H9 (cell line): ENCODE results near the gene CBX1. TPM values are rescaled to one million over a fixed set of nuclear protein-coding genes. Genes with fewer than 3 reads are reported as not detected.

Experiments
- DNase-seq: peaks from one replicate; pipeline ENCODE4 v3.0.0-alpha.2; 2017
- H2AFZ ChIP-seq: one replicate; pipeline ENCODE4 v1.6.1; 2013; ENCODE audit warnings: mild to moderate bottlenecking, low read length, control low read depth, moderate library complexity
- H2AK5ac ChIP-seq: 2 replicates; pipeline ENCODE4 v1.6.1; 2013; ENCODE audit warnings: low read length, control low read depth, mixed read lengths; ENCODE audit not compliant: insufficient read length
- H2BK120ac ChIP-seq: one replicate; pipeline ENCODE4 v1.6.1; 2013; ENCODE audit warnings: low read depth, mild to moderate bottlenecking, low read length, control low read depth, inconsistent platforms; ENCODE audit not compliant: poor library complexity, severe bottlenecking
- H2BK12ac ChIP-seq: 2 replicates; pipeline ENCODE4 v1.6.1; 2013; ENCODE audit warnings: low read length, control low read depth, mixed read lengths, low read depth; ENCODE audit not compliant: insufficient read length
- H2BK15ac ChIP-seq: 2 replicates; pipeline ENCODE4 v1.6.1; 2013; ENCODE audit warnings: low read depth, low read length, control low read depth
- H2BK20ac ChIP-seq: one replicate; pipeline ENCODE4 v1.6.1; 2013; ENCODE audit warnings: low read depth, mild to moderate bottlenecking, low read length, control low read depth, inconsistent platforms; ENCODE audit not compliant: poor library complexity, severe bottlenecking
- H2BK5ac ChIP-seq: 2 replicates; pipeline ENCODE4 v1.6.1; 2013; ENCODE audit warnings: low read length, control low read depth, mixed read lengths; ENCODE audit not compliant: insufficient read length
- H3K14ac ChIP-seq: 2 replicates; pipeline ENCODE4 v1.6.1; 2013; ENCODE audit warnings: low read length, control low read depth; ENCODE audit not compliant: insufficient read depth
- H3K18ac ChIP-seq: 2 replicates; pipeline ENCODE4 v1.6.1; 2013; ENCODE audit warnings: low read depth, mild to moderate bottlenecking, mixed read lengths, low read length, control low read depth; ENCODE audit not compliant: insufficient read length
- H3K23ac ChIP-seq: 2 replicates; pipeline ENCODE4 v1.6.1; 2013; ENCODE audit warnings: low read length, control low read depth, mixed read lengths, low read depth; ENCODE audit not compliant: insufficient read length
- H3K23me2 ChIP-seq: 2 replicates; pipeline ENCODE4 v1.6.1; 2013; ENCODE audit warnings: low read depth, mild to moderate bottlenecking, mixed read lengths, low read length, control low read depth; ENCODE audit not compliant: insufficient read length, poor library complexity, severe bottlenecking
- H3K27ac ChIP-seq: 2 replicates; pipeline ENCODE4 v1.5.1; 2013; ENCODE audit warnings: low read length, control low read depth, mixed read lengths, low read depth; ENCODE audit not compliant: insufficient read length
- H3K27me3 ChIP-seq: 2 replicates; pipeline ENCODE4 v1.6.1; 2013; ENCODE audit warnings: low read length, control low read depth, inconsistent platforms; ENCODE audit not compliant: insufficient read depth
- H3K4ac ChIP-seq: 2 replicates; pipeline ENCODE4 v1.6.1; 2013; ENCODE audit warnings: low read depth, mild to moderate bottlenecking, control low read depth, inconsistent platforms, low read length, moderate library complexity
- H3K4me1 ChIP-seq: 2 replicates; pipeline ENCODE4 v1.6.1; 2013; ENCODE audit warnings: low read length, control low read depth, inconsistent platforms; ENCODE audit not compliant: insufficient read depth
- H3K4me2 ChIP-seq: 2 replicates; pipeline ENCODE4 v1.6.1; 2013; ENCODE audit warnings: low read length, control low read depth, mixed read lengths; ENCODE audit not compliant: insufficient read length, insufficient read depth
- H3K56ac ChIP-seq: 2 replicates; pipeline ENCODE4 v1.6.1; 2013; ENCODE audit warnings: low read depth, mild to moderate bottlenecking, mixed read lengths, low read length, control low read depth; ENCODE audit not compliant: insufficient read length
- H3K79me1 ChIP-seq: 2 replicates; pipeline ENCODE4 v1.6.1; 2013; ENCODE audit warnings: low read depth, mild to moderate bottlenecking, moderate library complexity, low read length, control low read depth, inconsistent platforms; ENCODE audit not compliant: insufficient read depth, poor library complexity, severe bottlenecking
- H3K79me2 ChIP-seq: 2 replicates; pipeline ENCODE4 v1.6.1; 2013; ENCODE audit warnings: low read length, control low read depth, inconsistent platforms; ENCODE audit not compliant: insufficient read depth
- H3K9ac ChIP-seq: 2 replicates; pipeline ENCODE4 v1.6.1; 2013; ENCODE audit warnings: low read length, control low read depth, mixed read lengths; ENCODE audit not compliant: insufficient read length; ENCODE audit errors: extremely low read depth
- H3K9me3 ChIP-seq: one replicate; pipeline ENCODE4 v1.6.1; 2013; ENCODE audit warnings: low read depth, low read length, inconsistent platforms; ENCODE audit not compliant: control insufficient read depth
- H3T11ph ChIP-seq: one replicate; pipeline ENCODE4 v1.6.1; 2013; ENCODE audit warnings: mild to moderate bottlenecking, low read length, control low read depth, inconsistent platforms
- H4K20me1 ChIP-seq: one replicate; pipeline ENCODE4 v1.6.1; 2013; ENCODE audit not compliant: control insufficient read depth, insufficient read length, insufficient read depth
- H4K5ac ChIP-seq: 2 replicates; pipeline ENCODE4 v1.6.1; 2013; ENCODE audit warnings: low read depth, mild to moderate bottlenecking, mixed read lengths, low read length, control low read depth; ENCODE audit not compliant: insufficient read length
- H4K8ac ChIP-seq: replicated peaks from 2 replicates; pipeline ENCODE4 v1.6.1; 2013; ENCODE audit warnings: low read length, control low read depth, mixed read lengths, low read depth; ENCODE audit not compliant: insufficient read length
- H4K91ac ChIP-seq: 2 replicates; pipeline ENCODE4 v1.6.1; 2013; ENCODE audit warnings: low read depth, mild to moderate bottlenecking, moderate library complexity, mixed read lengths, low read length, control low read depth; ENCODE audit not compliant: insufficient read length
- H3K27ac Mint-ChIP-seq, 3 experiments: 2 replicates in 2 of 3; 3 replicates in 1 of 3; pipeline ENCODE4 v1.8.0; 2020 to 2021; ENCODE audit warnings: mixed read lengths in 3 of 3, mild to moderate bottlenecking in 1 of 3, moderate library complexity in 1 of 3
- H3K27me3 Mint-ChIP-seq: 2 replicates; pipeline ENCODE4 v1.8.0; 2021; ENCODE audit warnings: low read depth, mild to moderate bottlenecking, moderate library complexity, mixed read lengths
- H3K36me3 Mint-ChIP-seq, 3 experiments: 2 replicates in 2 of 3; 3 replicates in 1 of 3; pipeline ENCODE4 v1.8.0; 2020 to 2021; ENCODE audit warnings: low read depth in 3 of 3, mixed read lengths in 3 of 3; ENCODE audit not compliant: insufficient read depth in 1 of 3
- H3K4me1 Mint-ChIP-seq, 2 experiments: 2 replicates each; pipeline ENCODE4 v1.8.0; 2020; ENCODE audit warnings: mixed read lengths in 2 of 2
- H3K4me3 Mint-ChIP-seq, 2 experiments: 2 replicates in 1 of 2; 3 replicates in 1 of 2; pipeline ENCODE4 v1.8.0; 2020 to 2021; ENCODE audit warnings: mild to moderate bottlenecking in 2 of 2, mixed read lengths in 2 of 2, moderate library complexity in 1 of 2
- H3K9me3 Mint-ChIP-seq, 2 experiments: 2 replicates in 1 of 2; 3 replicates in 1 of 2; pipeline ENCODE4 v1.8.0; 2020; ENCODE audit warnings: mild to moderate bottlenecking in 2 of 2, mixed read lengths in 2 of 2, moderate library complexity in 1 of 2
- WGBS: extraction: QIAGEN DNeasy Blood & Tissue Kit; methylation state at CpG from one replicate; pipeline ENCODE4 v1.1.7; 2013; ENCODE audit warnings: missing lambda C conversion rate, low lambda C conversion rate, mixed read lengths; ENCODE audit not compliant: insufficient read length; ENCODE audit errors: extremely low coverage; 5-methylcytosine and 5-hydroxymethylcytosine counted together
- total RNA-seq: library from RNA; stranded (reverse); gene quantifications from 2 replicates; pipeline ENCODE4 v1.2.1, GENCODE V29; 2021
- TF ChIP-seq, protein P1 (sequence below): fragments of 200-600 bp; sonication (generic); conservative IDR thresholded peaks from 3 replicates; pipeline ENCODE4 v1.8.0; 2021; ENCODE audit warnings: antibody characterized with exemption, mild to moderate bottlenecking

The CBX1 gene
- total RNA-seq, 1 experiment from 2014 or later, result 155 TPM

DNA sequence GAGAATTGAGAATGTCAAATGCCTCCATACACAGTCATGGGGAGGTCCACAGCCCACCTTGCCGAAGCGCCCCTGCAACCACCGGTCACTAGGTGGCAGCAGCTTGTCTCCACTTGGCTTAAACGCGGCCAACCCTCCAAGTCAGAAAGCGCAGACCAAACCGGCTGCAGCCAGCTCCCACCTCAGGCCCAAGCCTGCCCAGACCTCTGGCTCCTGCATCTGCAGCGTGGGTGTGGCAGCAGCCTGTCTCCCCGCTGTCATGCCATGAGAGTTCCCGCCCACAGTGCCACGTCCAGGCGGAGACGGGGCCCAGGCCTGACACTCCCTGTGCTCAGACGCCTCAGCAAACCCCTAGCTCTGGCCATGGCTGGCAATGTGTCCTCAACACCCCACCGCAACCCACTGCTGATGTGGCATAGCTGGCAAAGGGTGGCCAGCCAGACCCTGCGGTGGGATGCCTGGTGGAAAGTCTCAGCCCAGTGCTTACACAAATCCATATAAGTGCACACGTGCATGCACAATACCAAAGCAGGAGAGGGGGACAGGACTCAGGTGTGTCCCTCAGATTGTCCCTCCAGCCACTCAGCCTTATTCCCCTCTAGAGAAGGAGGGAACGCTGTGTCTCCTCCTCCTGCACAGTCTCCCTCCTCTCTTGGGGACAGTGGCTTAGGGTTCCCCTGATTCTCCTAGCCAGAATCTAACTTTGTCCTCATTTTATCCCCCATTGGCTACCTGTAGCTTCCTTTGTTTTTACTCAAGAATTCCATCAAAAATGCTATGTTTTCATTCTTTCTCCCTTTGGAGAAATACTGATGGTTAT, 74.6 kb downstream of the CBX1 start:
- Mint-ChIP-seq H3K27me3 (peaks cover 44% of the 10 kb centered on the region), H3K9me3 (no peaks in the 10 kb centered on the region; a peak in 1 of 5 replicates), H3K36me3 (no peaks in the 10 kb centered on the region), H3K4me1 (peaks cover 28 to 32% of the 10 kb centered on the region in 2 experiments), H3K4me3 (peak overlapping the region in 1 of 2 experiments; percentile 79; a peak in 3 of 5 replicates), H3K27ac (no peak overlapping the region)
- H2BK15ac ChIP-seq, result no peak overlapping the region
- H3K9ac ChIP-seq, result no peak overlapping the region
- no peak overlapping the region for H4K8ac ChIP-seq
- no peak overlapping the region for H2BK5ac ChIP-seq
- H3K23me2 ChIP-seq, result peaks cover 19% of the 10 kb centered on the region
- H4K91ac ChIP-seq, result no peak overlapping the region
- no peak overlapping the region for H3K4ac ChIP-seq
- peak; percentile 96 for DNase-seq
- WGBS, result no CpG with 5 or more reads among the region's 18 CpGs
- no peak overlapping the region for H2AFZ ChIP-seq
- no peaks in the 10 kb centered on the region for H3K4me1 ChIP-seq
- H3K18ac ChIP-seq, result no peak overlapping the region
- peaks cover 2% of the 10 kb centered on the region; the same call in 1 of the 2 replicates for H3K27me3 ChIP-seq
- no peak overlapping the region for H3K27ac ChIP-seq
- no peak overlapping the region for H2BK120ac ChIP-seq
- no peak overlapping the region for H3K4me2 ChIP-seq
- H3K79me1 ChIP-seq, result no peaks in the 10 kb centered on the region
- TF ChIP-seq, protein P1, sequence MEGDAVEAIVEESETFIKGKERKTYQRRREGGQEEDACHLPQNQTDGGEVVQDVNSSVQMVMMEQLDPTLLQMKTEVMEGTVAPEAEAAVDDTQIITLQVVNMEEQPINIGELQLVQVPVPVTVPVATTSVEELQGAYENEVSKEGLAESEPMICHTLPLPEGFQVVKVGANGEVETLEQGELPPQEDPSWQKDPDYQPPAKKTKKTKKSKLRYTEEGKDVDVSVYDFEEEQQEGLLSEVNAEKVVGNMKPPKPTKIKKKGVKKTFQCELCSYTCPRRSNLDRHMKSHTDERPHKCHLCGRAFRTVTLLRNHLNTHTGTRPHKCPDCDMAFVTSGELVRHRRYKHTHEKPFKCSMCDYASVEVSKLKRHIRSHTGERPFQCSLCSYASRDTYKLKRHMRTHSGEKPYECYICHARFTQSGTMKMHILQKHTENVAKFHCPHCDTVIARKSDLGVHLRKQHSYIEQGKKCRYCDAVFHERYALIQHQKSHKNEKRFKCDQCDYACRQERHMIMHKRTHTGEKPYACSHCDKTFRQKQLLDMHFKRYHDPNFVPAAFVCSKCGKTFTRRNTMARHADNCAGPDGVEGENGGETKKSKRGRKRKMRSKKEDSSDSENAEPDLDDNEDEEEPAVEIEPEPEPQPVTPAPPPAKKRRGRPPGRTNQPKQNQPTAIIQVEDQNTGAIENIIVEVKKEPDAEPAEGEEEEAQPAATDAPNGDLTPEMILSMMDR, result peak; percentile 91
- no peaks in the 10 kb centered on the region for H3K79me2 ChIP-seq
- no peak overlapping the region for H4K5ac ChIP-seq
- H3K56ac ChIP-seq, result no peak overlapping the region
- H3K23ac ChIP-seq, result no peak overlapping the region
- H3K9me3 ChIP-seq, result no peaks in the 10 kb centered on the region
- no peak overlapping the region for H2AK5ac ChIP-seq
- no peak overlapping the region for H2BK12ac ChIP-seq
- no peak overlapping the region for H2BK20ac ChIP-seq
- no peak overlapping the region for H3T11ph ChIP-seq
- no peak overlapping the region; the same call in 1 of the 2 replicates for H3K14ac ChIP-seq
- H4K20me1 ChIP-seq, result no peaks in the 10 kb centered on the region
